ENCODE results near the gene KRT28. TPM values are rescaled to one million over a fixed set of nuclear protein-coding genes. Genes with fewer than 3 reads are reported as not detected.

KRT28 gene
- total RNA-seq, 4 donors from 2014 or later: 0.88 TPM; not detected in 3

GRCh38 chr17:40830085-40830776 lies 30.5 kb upstream of the KRT28 start:
- no peak overlapping the region for H3K27ac ChIP-seq
- H3K27me3 ChIP-seq: no peaks in the 10 kb centered on the region
- DNase-seq: no peak
- no peaks in the 10 kb centered on the region for H3K4me1 ChIP-seq
- no peak for TF ChIP-seq POLR2A (IDR thresholded peaks at IDR 0.05)
- TF ChIP-seq, protein P1, sequence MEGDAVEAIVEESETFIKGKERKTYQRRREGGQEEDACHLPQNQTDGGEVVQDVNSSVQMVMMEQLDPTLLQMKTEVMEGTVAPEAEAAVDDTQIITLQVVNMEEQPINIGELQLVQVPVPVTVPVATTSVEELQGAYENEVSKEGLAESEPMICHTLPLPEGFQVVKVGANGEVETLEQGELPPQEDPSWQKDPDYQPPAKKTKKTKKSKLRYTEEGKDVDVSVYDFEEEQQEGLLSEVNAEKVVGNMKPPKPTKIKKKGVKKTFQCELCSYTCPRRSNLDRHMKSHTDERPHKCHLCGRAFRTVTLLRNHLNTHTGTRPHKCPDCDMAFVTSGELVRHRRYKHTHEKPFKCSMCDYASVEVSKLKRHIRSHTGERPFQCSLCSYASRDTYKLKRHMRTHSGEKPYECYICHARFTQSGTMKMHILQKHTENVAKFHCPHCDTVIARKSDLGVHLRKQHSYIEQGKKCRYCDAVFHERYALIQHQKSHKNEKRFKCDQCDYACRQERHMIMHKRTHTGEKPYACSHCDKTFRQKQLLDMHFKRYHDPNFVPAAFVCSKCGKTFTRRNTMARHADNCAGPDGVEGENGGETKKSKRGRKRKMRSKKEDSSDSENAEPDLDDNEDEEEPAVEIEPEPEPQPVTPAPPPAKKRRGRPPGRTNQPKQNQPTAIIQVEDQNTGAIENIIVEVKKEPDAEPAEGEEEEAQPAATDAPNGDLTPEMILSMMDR (IDR thresholded peaks at IDR 0.05): no peak
- H3K4me3 ChIP-seq: no peak overlapping the region
- H3K36me3 ChIP-seq: peaks cover 0 to 9% (median 0%) of the 10 kb centered on the region in 3 donors
- H3K9me3 ChIP-seq: no peaks in the 10 kb centered on the region

- H3K27ac ChIP-seq: no peak overlapping the region
- H3K9me3 ChIP-seq: no peaks in the 10 kb centered on the region
- no peaks in the 10 kb centered on the region for H3K36me3 ChIP-seq
- no peaks in the 10 kb centered on the region for H3K27me3 ChIP-seq
- DNase-seq: no peak
- no peak overlapping the region for H3K4me3 ChIP-seq
- H3K4me1 ChIP-seq: no peaks in the 10 kb centered on the region
- TF ChIP-seq POLR2A (IDR thresholded peaks at IDR 0.05): no peak
- TF ChIP-seq, protein P1 (IDR thresholded peaks at IDR 0.05): no peak
These were observed 28.8 kb upstream of the KRT28 start for GRCh38 chr17:40828454-40829044.

GRCh38 chr17:40827746-40828453 lies 28.1 kb upstream of the KRT28 start:
- no peak overlapping the region for H3K4me3 ChIP-seq
- DNase-seq: no peak
- no peak overlapping the region for H3K27ac ChIP-seq
- no peaks in the 10 kb centered on the region for H3K9me3 ChIP-seq
- no peak for TF ChIP-seq POLR2A (IDR thresholded peaks at IDR 0.05)
- TF ChIP-seq, protein P1 (IDR thresholded peaks at IDR 0.05): no peak
- no peaks in the 10 kb centered on the region for H3K36me3 ChIP-seq
- H3K27me3 ChIP-seq: no peaks in the 10 kb centered on the region
- H3K4me1 ChIP-seq: no peaks in the 10 kb centered on the region

- Histone ChIP-seq H3K4me3 (no peak overlapping the region), H3K27me3 (no peaks in the 10 kb centered on the region), H3K36me3 (no peaks in the 10 kb centered on the region), H3K27ac (no peak overlapping the region), H3K4me1 (no peaks in the 10 kb centered on the region), H3K9me3 (no peaks in the 10 kb centered on the region)
- TF ChIP-seq, protein P1 (IDR thresholded peaks at IDR 0.05): no peak
- DNase-seq: no peak
These were observed 25.8 kb upstream of the KRT28 start for GRCh38 chr17:40825599-40825998.

DNA sequence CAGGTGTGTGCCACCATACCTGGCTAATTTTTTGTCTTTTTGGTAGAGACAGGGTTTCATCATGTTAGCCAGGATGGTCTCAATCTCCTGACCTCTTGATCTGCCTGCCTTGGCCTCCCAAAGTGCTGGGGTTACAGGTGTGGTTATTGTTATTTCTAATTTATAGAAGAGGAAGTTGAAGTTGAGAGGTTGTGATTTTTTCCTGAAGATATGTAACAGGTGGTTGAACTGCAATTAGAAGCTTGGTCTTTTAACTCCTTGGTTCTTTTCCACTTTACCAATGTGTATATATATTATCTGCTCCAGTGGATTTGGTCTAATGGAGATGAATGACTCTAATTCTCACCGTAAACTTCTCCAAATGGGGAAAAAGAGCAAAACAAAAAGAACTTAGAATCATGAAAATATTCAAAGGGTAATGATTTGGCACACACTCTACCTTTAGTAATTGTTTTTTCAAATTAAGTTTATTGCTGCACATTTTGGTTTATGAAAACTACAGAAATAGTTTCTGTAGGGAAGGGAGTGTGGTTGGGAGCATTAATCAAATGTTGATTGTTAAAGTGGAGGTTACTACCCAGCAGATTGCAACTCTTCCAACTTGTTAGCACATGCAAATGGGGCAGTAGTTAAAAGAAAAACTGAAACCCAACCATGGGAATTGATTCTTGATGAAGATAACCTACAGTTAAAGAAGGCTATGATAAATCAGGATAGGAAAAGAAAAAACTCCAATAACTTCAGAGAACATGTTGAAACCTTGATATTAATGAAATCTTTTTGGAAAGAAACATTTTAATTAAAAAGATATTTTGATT lies 24.5 kb upstream of the KRT28 start:
- TF ChIP-seq, protein P1 (IDR thresholded peaks at IDR 0.05): no peak
- no peak for TF ChIP-seq POLR2A (IDR thresholded peaks at IDR 0.05)
- Histone ChIP-seq H3K36me3 (no peaks in the 10 kb centered on the region), H3K9me3 (no peaks in the 10 kb centered on the region), H3K27me3 (no peaks in the 10 kb centered on the region), H3K4me1 (peaks cover 0 to 4% (median 0%) of the 10 kb centered on the region in 4 donors), H3K4me3 (no peak overlapping the region), H3K27ac (no peak overlapping the region)
- DNase-seq: no peak
